Stomach (tissue), 4 donors: Measurements from ENCODE around the gene PIK3CA.
"Not testable (repeated sequence)": the region's sequence is repeated elsewhere in the genome, so short reads cannot be mapped to it uniquely, and the experiment has no call there.

ENCODE experiments used
- CTCF ChIP-seq, 7 experiments: fragments of 450-650 bp in 4 of 7; fragments of 200-600 bp in 3 of 7; sonication (generic) in 3 of 7; IDR thresholded peaks; one replicate each; pipeline ENCODE4 v1.5.1; 2016 to 2019; ENCODE audit warnings: antibody characterized with exemption in 7 of 7, control low read depth in 2 of 7, mild to moderate bottlenecking in 1 of 7
- POLR2A ChIP-seq, 4 donors: fragments of 450-650 bp; IDR thresholded peaks; one replicate each; pipeline ENCODE4 v1.6.1; 2016; ENCODE audit warnings: antibody characterized with exemption in 4 of 4, control low read depth in 2 of 4, mild to moderate bottlenecking in 1 of 4, moderate library complexity in 1 of 4

- TF ChIP-seq CTCF, POLR2A (IDR thresholded peaks at IDR 0.05): not testable (repeated sequence)
Observed at GRCh38 chr3:179132191-179132890, 15.8 kb upstream of the PIK3CA start.
